Smooth muscle cell (in vitro differentiated cells): ENCODE data around the gene UPK3BL1. TPM values are rescaled to one million over a fixed set of nuclear protein-coding genes. Genes with fewer than 3 reads are reported as not detected.
"Not testable (repeated sequence)": the region's sequence is repeated elsewhere in the genome, so short reads cannot be mapped to it uniquely, and the experiment has no call there.

Experiments
- DNase-seq: peaks from one replicate; lab custom pipeline; 2025; ENCODE audit not compliant: unreplicated experiment; lab: John Stamatoyannopoulos, UW
- H2AFZ ChIP-seq: fragments of 200-600 bp; sonication (generic); 2 replicates; pipeline ENCODE4 v1.6.0; 2016; ENCODE audit warnings: antibody characterized with exemption, low read depth, mild to moderate bottlenecking
- H3F3A ChIP-seq: fragments of 200-600 bp; sonication (generic); 2 replicates; pipeline ENCODE4 v1.6.0; 2017; ENCODE audit warnings: antibody characterized with exemption, low read depth
- H3K27ac ChIP-seq: fragments of 200-600 bp; sonication (generic); 2 replicates; pipeline ENCODE4 v1.5.1; 2016; ENCODE audit warnings: low read depth, mild to moderate bottlenecking
- H3K27me3 ChIP-seq: fragments of 200-600 bp; sonication (generic); 2 replicates; pipeline ENCODE4 v1.6.1; 2016; ENCODE audit warnings: low read depth, mild to moderate bottlenecking
- H3K36me3 ChIP-seq: fragments of 200-600 bp; sonication (generic); 2 replicates; pipeline ENCODE4 v1.5.1; 2016; ENCODE audit warnings: low read depth
- H3K4me1 ChIP-seq: fragments of 200-600 bp; sonication (generic); 2 replicates; pipeline ENCODE4 v1.5.1; 2016; ENCODE audit warnings: low read depth
- H3K4me2 ChIP-seq: fragments of 200-600 bp; sonication (generic); 2 replicates; pipeline ENCODE4 v1.6.0; 2016; ENCODE audit warnings: mild to moderate bottlenecking
- H3K4me3 ChIP-seq: fragments of 200-600 bp; sonication (generic); 2 replicates; pipeline ENCODE4 v1.5.1; 2016; ENCODE audit warnings: mild to moderate bottlenecking
- H3K79me2 ChIP-seq: fragments of 200-600 bp; sonication (generic); 2 replicates; pipeline ENCODE4 v1.6.0; 2016; ENCODE audit warnings: low read depth, mild to moderate bottlenecking
- H3K9ac ChIP-seq: fragments of 200-600 bp; sonication (generic); 2 replicates; pipeline ENCODE4 v1.6.0; 2016; ENCODE audit warnings: low read depth
- H3K9me3 ChIP-seq: fragments of 200-600 bp; sonication (generic); replicated peaks from 2 replicates; pipeline ENCODE4 v1.5.1; 2016; ENCODE audit warnings: low read depth
- H4K20me1 ChIP-seq: fragments of 200-600 bp; sonication (generic); 2 replicates; pipeline ENCODE4 v1.6.0; 2016; ENCODE audit warnings: low read depth
- WGBS: methylation state at CpG from one replicate; pipeline ENCODE4 v1.1.7; 2016; ENCODE audit warnings: low lambda C conversion rate; 5-methylcytosine and 5-hydroxymethylcytosine counted together
- polyA plus RNA-seq: library from polyadenylated mRNA; unstranded; fragments of >200 nt; fragmentation: Nextera tagmentation; extraction: Ambion mirVana; gene quantifications from 2 replicates; pipeline ENCODE4 v1.2.1, GENCODE V29; 2016
- total RNA-seq: library from RNA; depleted of rRNA; stranded (reverse); fragments of >200 nt; gene quantifications from 2 replicates; pipeline ENCODE4 v1.2.3, GENCODE V29; 2014

UPK3BL1 gene
- total and polyA plus RNA-seq, 2 experiments from 2014 or later, result 16.6 to 25.0 TPM

DNA sequence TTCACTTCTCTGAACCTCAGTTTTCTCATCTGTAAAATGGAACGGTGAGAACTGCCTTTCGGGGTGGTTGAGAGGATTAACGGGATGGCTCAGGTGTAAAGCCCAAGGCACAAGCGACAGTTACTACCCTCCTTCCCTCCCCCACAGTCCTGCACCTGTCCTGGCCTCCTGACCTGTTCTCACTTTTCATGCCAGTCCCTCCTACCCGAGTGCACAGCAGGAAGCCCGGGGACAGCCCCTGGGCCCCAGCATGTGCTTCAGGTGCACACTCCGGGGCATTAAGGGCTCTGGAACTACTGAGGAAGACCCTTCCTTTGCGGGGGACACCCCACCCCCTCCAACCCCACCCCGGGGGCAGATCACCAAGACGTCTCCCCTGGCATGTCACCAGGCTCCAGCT, 26.7 kb downstream of the UPK3BL1 start:
- no CpG with 5 or more reads among the region's 10 CpGs for WGBS

GRCh38 chr7:102614873-102615272, 27.7 kb downstream of the UPK3BL1 start:
- H3K4me1 ChIP-seq, H4K20me1 ChIP-seq, H3K79me2 ChIP-seq, H2AFZ ChIP-seq, H3F3A ChIP-seq, H3K9me3 ChIP-seq, DNase-seq, H3K4me2 ChIP-seq, H3K36me3 ChIP-seq, H3K27me3 ChIP-seq, H3K4me3 ChIP-seq, H3K27ac ChIP-seq, H3K9ac ChIP-seq: not testable (repeated sequence)
- no CpG with 5 or more reads among the region's 3 CpGs for WGBS

More for the DNA sequence above, 26.7 kb downstream of the UPK3BL1 start:
- not testable (repeated sequence) for H3K27ac ChIP-seq, H3K9ac ChIP-seq, H2AFZ ChIP-seq, DNase-seq, H3K27me3 ChIP-seq, H3K4me2 ChIP-seq, H3K36me3 ChIP-seq, H3K4me1 ChIP-seq, H3F3A ChIP-seq, H4K20me1 ChIP-seq, H3K79me2 ChIP-seq, H3K9me3 ChIP-seq, H3K4me3 ChIP-seq

- not testable (repeated sequence) for H3K79me2 ChIP-seq, DNase-seq, H3F3A ChIP-seq, H3K9ac ChIP-seq, H3K4me1 ChIP-seq, H3K9me3 ChIP-seq, H4K20me1 ChIP-seq, H3K27ac ChIP-seq, H3K27me3 ChIP-seq, H3K4me3 ChIP-seq, H3K36me3 ChIP-seq, H2AFZ ChIP-seq, H3K4me2 ChIP-seq
- WGBS, result no CpG with 5 or more reads among the region's 4 CpGs
These were observed 28.3 kb downstream of the UPK3BL1 start for GRCh38 chr7:102614346-102614697.

DNA sequence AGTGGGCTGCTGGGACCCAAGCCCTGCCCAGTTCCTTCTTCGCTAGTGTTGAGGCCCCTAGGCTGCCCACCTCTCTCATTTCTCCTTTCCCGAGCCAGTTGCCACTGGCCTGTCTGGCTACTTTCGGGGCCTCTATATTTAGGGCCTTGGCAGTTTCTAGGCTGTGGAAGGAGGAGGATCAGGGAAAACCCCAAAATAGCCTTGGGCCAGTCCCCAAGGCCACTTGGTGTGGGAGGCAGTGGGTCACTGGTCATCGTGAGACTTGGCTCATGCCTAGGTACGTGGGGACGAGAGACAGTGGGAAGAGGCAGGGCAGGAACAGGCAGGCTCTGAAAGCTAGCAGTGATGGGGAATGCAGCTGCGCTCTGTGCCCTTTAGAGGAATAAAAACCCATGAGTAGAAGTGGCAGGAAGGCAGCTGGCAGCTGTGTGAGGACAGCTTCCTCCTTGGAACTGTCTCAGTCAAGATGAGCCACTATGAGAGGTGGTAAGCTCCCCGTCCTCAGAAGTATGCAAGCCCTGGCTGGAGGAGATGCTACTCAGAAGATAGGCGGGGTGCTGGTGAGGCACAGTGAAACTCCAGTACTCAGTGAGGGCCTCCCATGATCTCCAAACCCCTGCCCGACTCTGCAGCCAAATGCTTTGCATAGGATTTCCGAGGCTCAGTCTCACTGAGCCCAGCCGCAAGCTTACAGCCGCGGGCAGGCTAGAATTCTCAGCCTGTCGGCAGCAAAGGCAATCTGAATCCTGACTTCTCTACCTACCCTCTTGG, 28.8 kb downstream of the UPK3BL1 start:
- not testable (repeated sequence) for H3K4me1 ChIP-seq, H3K27me3 ChIP-seq, H3K27ac ChIP-seq, H3K9me3 ChIP-seq, H3K4me3 ChIP-seq, H3K9ac ChIP-seq, H3F3A ChIP-seq, H4K20me1 ChIP-seq, H2AFZ ChIP-seq, H3K36me3 ChIP-seq, DNase-seq, H3K4me2 ChIP-seq, H3K79me2 ChIP-seq
- WGBS, result 94% methylated on average over 5 of the region's 15 CpGs

- not testable (repeated sequence) for H3K79me2 ChIP-seq, H3K4me3 ChIP-seq, H3K4me2 ChIP-seq
These were observed 30.8 kb downstream of the UPK3BL1 start for GRCh38 chr7:102611675-102612325.

GRCh38 chr7:102611013-102611674, 31.4 kb downstream of the UPK3BL1 start:
- WGBS, result no CpG with 5 or more reads among the region's 30 CpGs
- not testable (repeated sequence) for H3K4me3 ChIP-seq, H3K9ac ChIP-seq, H2AFZ ChIP-seq, DNase-seq, H3K79me2 ChIP-seq, H3K36me3 ChIP-seq, H4K20me1 ChIP-seq, H3K27me3 ChIP-seq, H3K4me2 ChIP-seq, H3K27ac ChIP-seq, H3F3A ChIP-seq, H3K4me1 ChIP-seq, H3K9me3 ChIP-seq

More at GRCh38 chr7:102611675-102612325, 30.8 kb downstream of the UPK3BL1 start:
- H3K27me3 ChIP-seq, DNase-seq, H3K9ac ChIP-seq, H4K20me1 ChIP-seq, H3F3A ChIP-seq, H3K9me3 ChIP-seq, H3K27ac ChIP-seq, H2AFZ ChIP-seq, H3K4me1 ChIP-seq, H3K36me3 ChIP-seq: not testable (repeated sequence)
- WGBS, result 55% methylated on average over 8 of the region's 10 CpGs

- not testable (repeated sequence) for H3K9me3 ChIP-seq, H3K27ac ChIP-seq, H3K36me3 ChIP-seq, DNase-seq, H2AFZ ChIP-seq, H3K9ac ChIP-seq, H3K4me1 ChIP-seq, H3K4me3 ChIP-seq, H3K27me3 ChIP-seq, H4K20me1 ChIP-seq, H3K4me2 ChIP-seq, H3F3A ChIP-seq, H3K79me2 ChIP-seq
- 86% methylated on average over 4 of the region's 7 CpGs for WGBS
These were observed 32.1 kb downstream of the UPK3BL1 start for GRCh38 chr7:102610441-102610840.

GRCh38 chr7:102609734-102610133, 32.9 kb downstream of the UPK3BL1 start:
- 88% methylated on average over 4 of the region's 10 CpGs for WGBS
- H3K36me3 ChIP-seq, result not testable (repeated sequence)

More at GRCh38 chr7:102609734-102610133, 32.9 kb downstream of the UPK3BL1 start:
- H3K27ac ChIP-seq, H3K4me2 ChIP-seq, H3F3A ChIP-seq, H3K27me3 ChIP-seq, H2AFZ ChIP-seq, H3K9ac ChIP-seq, H3K4me3 ChIP-seq, H3K79me2 ChIP-seq, H4K20me1 ChIP-seq, H3K9me3 ChIP-seq, H3K4me1 ChIP-seq, DNase-seq: not testable (repeated sequence)
